T-cell (primary cell): ENCODE data around the gene DLG2. TPM values are rescaled to one million over a fixed set of nuclear protein-coding genes. Genes with fewer than 3 reads are reported as not detected.

Source experiments
- ATAC-seq, 4 experiments: fragments of 200-7000 bp in 3 of 4; fragments of 150-1000 bp in 1 of 4; cut with Tn5 transposase; replicated peaks in 1 of 4; 1 replicate in 3 of 4; 2 replicates in 1 of 4; pipeline ENCODE4 v1.10.0; 2021; ENCODE audit warnings: moderate library complexity in 3 of 4, mild to moderate bottlenecking in 2 of 4, moderate number of reproducible peaks in 1 of 4
- CTCF ChIA-PET, 2 donors: fragments of 300-600 bp; sonication (Branson Sonifier 250); formaldehyde crosslinking; loops; one replicate each; lab custom pipeline; 2022; ENCODE audit warnings: antibody characterized with exemption in 2 of 2; lab: Charles Lee
- POLR2A ChIA-PET, 2 donors: fragments of 300-600 bp; sonication (Branson Sonifier 250); formaldehyde crosslinking; loops; one replicate each; lab custom pipeline; 2022; ENCODE audit warnings: antibody characterized with exemption in 2 of 2; lab: Charles Lee
- DNase-seq, 35 experiments: peaks; one replicate each; pipeline versions ENCODE4 v3.0.0 to v3.0.0-alpha.2; 2013 to 2023
- H3K27ac ChIP-seq: one replicate; pipeline ENCODE4 v1.5.1; 2013; ENCODE audit warnings: low read length
- H3K27me3 ChIP-seq, 2 experiments: replicated peaks in 1 of 2; 1 replicate in 1 of 2; 2 replicates in 1 of 2; pipeline versions ENCODE4 v1.6.1 to v1.7.0; 2013; ENCODE audit warnings: low read length in 1 of 2, mixed read lengths in 1 of 2; ENCODE audit not compliant: control insufficient read depth in 2 of 2, insufficient read depth in 2 of 2; ENCODE audit errors: extremely low read depth in 1 of 2
- H3K36me3 ChIP-seq, 2 donors: 1 replicate in 1 of 2; 2 replicates in 1 of 2; pipeline versions ENCODE4 v1.6.1 to v1.7.0; 2013; ENCODE audit warnings: low read length in 1 of 2; ENCODE audit not compliant: control insufficient read depth in 2 of 2, insufficient read depth in 1 of 2; ENCODE audit errors: extremely low read depth in 1 of 2
- H3K4me1 ChIP-seq, 2 experiments: 1 replicate in 1 of 2; 2 replicates in 1 of 2; pipeline versions ENCODE4 v1.6.1 to v1.7.0; 2013; ENCODE audit warnings: low read length in 2 of 2, mixed read lengths in 1 of 2; ENCODE audit not compliant: insufficient read depth in 2 of 2, control insufficient read depth in 1 of 2; ENCODE audit errors: extremely low read depth in 1 of 2
- H3K4me3 ChIP-seq, 2 donors: 1 replicate in 1 of 2; 2 replicates in 1 of 2; pipeline versions ENCODE4 v1.5.1 to v1.7.0; 2013; ENCODE audit warnings: mild to moderate bottlenecking in 2 of 2, low read length in 1 of 2, moderate library complexity in 1 of 2; ENCODE audit not compliant: control insufficient read depth in 1 of 2; ENCODE audit errors: extremely low read depth in 1 of 2
- H3K9me3 ChIP-seq: 2 replicates; pipeline ENCODE4 v1.7.0; 2013
- H3K27ac Mint-ChIP-seq, 2 donors: one replicate each; pipeline ENCODE4 v1.8.0; 2020 to 2021; ENCODE audit warnings: mild to moderate bottlenecking in 2 of 2, mixed read lengths in 2 of 2
- H3K27me3 Mint-ChIP-seq, 2 donors: one replicate each; pipeline ENCODE4 v1.8.0; 2021 to 2022; ENCODE audit warnings: mixed read lengths in 2 of 2
- H3K36me3 Mint-ChIP-seq: one replicate; pipeline ENCODE4 v1.8.0; 2021; ENCODE audit warnings: mixed read lengths
- H3K4me1 Mint-ChIP-seq, 3 donors: one replicate each; pipeline ENCODE4 v1.8.0; 2020 to 2022; ENCODE audit warnings: mixed read lengths in 3 of 3, mild to moderate bottlenecking in 1 of 3
- H3K4me3 Mint-ChIP-seq, 3 donors: one replicate each; pipeline ENCODE4 v1.8.0; 2020 to 2022; ENCODE audit warnings: mild to moderate bottlenecking in 3 of 3, mixed read lengths in 3 of 3, moderate library complexity in 3 of 3
- H3K9me3 Mint-ChIP-seq, 3 donors: one replicate each; pipeline ENCODE4 v1.8.0; 2020 to 2022; ENCODE audit warnings: mixed read lengths in 3 of 3
- WGBS: methylation state at CpG from one replicate; pipeline ENCODE4 v1.1.5; 2013; ENCODE audit warnings: missing lambda C conversion rate; ENCODE audit not compliant: insufficient coverage; 5-methylcytosine and 5-hydroxymethylcytosine counted together
- total RNA-seq, 35 experiments: library from RNA in 6 of 35; stranded (reverse) in 6 of 35; fragments of 120-200 nt in 1 of 35; gene quantifications; one replicate each; pipeline versions ENCODE4 v1.2.1 to v1.2.4 and lab custom pipeline; 2013 to 2026

DLG2 gene
- total RNA-seq, 5 donors from 2014 or later (not counting 1 experiment from before 2014, with no cell fraction given): 2.3 to 4.1 (median 2.9) TPM

DNA sequence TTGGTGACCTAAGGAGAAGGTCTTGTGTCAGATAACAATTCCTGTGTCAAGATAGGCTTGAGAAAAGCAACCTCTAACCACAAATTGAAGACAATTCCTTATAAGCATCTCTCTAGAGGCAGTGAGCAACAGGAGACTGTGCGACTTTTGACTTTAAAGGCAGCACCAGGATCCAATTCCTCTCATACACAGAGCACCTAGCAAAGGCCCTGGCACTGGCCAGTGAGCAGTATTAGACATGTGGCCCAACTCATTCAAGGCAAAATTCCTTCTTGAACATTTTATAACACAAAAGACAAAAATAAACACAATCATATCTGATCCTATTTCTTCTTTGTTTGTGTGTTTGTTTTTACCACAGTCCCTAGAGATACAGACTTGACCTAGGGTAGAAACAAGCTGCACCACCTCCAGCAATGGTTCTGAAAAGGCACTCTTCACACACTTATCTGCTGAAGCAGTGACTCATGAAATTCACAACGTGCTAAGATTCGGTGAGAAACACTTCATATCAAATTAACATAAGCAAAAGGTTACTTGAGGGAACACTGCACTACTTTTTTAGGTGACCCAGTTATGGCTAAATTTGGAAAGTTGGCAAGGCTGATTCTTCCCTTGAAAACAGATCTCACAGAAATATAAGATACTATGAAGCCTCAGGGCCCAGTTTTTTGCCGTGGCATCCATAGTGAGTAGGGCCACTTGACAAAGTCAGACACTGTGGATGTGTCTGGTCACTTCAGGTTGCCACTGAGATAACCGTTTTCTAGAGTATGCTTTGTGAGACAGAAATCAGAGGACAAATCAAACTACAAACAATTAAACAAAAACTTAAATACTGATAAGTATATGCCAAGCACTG lies 1018.9 kb downstream of the DLG2 start:
- Mint-ChIP-seq H3K9me3 (peaks cover 4 to 16% (median 5%) of the 10 kb centered on the region in 3 donors), H3K27ac (no peak overlapping the region), H3K36me3 (no peaks in the 10 kb centered on the region), H3K4me3 (no peak overlapping the region), H3K4me1 (no peaks in the 10 kb centered on the region), H3K27me3 (peaks cover 0 to 4% of the 10 kb centered on the region in 2 donors)
- WGBS: 75% methylated on average over 1 of the region's 5 CpGs
- Histone ChIP-seq H3K4me3 (no peak overlapping the region), H3K4me1 (no peaks in the 10 kb centered on the region), H3K9me3 (no peaks in the 10 kb centered on the region), H3K27ac (no peak overlapping the region), H3K36me3 (no peaks in the 10 kb centered on the region), H3K27me3 (no peaks in the 10 kb centered on the region)
- ChIA-PET POLR2A (no interaction called here), CTCF (interaction anchor here in 1 of 2 donors (0.5 kb wide), 1 partner anchor 12 kb away, joined by 5 read pairs; no protein-coding TSS in a partner anchor)
- ATAC-seq: no peak
- DNase-seq: no peak

DNA sequence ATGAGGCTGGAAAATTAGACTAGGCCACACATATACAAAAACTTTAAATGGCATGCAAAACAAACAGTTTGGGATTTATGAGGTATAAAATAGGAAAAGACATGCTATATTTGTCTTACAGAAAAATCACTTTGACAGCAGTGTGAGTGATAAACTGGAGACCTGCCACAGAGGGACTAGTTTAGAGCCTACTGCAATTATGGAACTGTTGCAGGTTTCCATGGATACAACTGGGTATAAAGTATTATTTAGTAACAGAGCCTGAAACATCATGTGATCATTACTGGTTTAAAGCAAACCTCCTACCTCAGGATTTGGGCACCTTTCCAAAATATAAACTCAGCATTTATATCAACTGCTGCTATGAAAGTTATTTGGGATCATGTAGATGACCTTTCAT lies 1032.5 kb downstream of the DLG2 start:
- H3K4me1 ChIP-seq: no peaks in the 10 kb centered on the region
- Mint-ChIP-seq H3K27ac (no peak overlapping the region), H3K4me1 (no peaks in the 10 kb centered on the region), H3K9me3 (peaks cover 6 to 16% (median 15%) of the 10 kb centered on the region in 3 donors), H3K4me3 (no peak overlapping the region), H3K36me3 (no peaks in the 10 kb centered on the region), H3K27me3 (no peaks in the 10 kb centered on the region)
- POLR2A ChIA-PET: no interaction called here
- ATAC-seq: no peak
- no peaks in the 10 kb centered on the region for H3K27me3 ChIP-seq
- no peaks in the 10 kb centered on the region for H3K36me3 ChIP-seq
- H3K27ac ChIP-seq: no peak overlapping the region
- H3K9me3 ChIP-seq: no peaks in the 10 kb centered on the region
- CTCF ChIA-PET: no interaction called here
- no peak for DNase-seq
- no peak overlapping the region for H3K4me3 ChIP-seq

DNA sequence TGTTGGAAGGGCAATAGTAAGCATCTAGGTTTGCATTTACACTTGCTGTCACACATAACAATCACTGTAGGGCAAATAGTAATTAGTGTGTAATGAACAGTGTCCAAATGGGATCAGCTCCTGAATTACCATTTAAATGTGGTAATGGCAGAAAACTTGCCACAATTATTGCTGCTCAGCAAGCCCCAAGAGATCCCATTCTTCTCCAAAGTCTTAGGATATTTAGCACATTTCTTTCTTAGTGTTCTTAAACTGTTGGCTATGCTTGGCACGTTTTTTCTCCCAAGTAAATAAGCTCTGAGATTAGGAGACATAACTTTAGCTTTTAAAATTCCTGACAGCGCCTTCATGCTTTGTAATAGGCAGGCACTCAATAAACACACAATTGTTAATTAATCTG lies 1037.0 kb downstream of the DLG2 start:
- WGBS: 60% methylated on average over 1 of the region's 2 CpGs
- Histone ChIP-seq H3K4me1 (no peaks in the 10 kb centered on the region), H3K9me3 (no peaks in the 10 kb centered on the region), H3K36me3 (no peaks in the 10 kb centered on the region), H3K27ac (no peak overlapping the region), H3K4me3 (no peak overlapping the region), H3K27me3 (no peaks in the 10 kb centered on the region)
- Mint-ChIP-seq H3K36me3 (no peaks in the 10 kb centered on the region), H3K4me3 (no peak overlapping the region), H3K9me3 (peaks cover 5 to 17% (median 11%) of the 10 kb centered on the region in 3 donors), H3K4me1 (no peaks in the 10 kb centered on the region), H3K27me3 (peaks cover 0 to 3% of the 10 kb centered on the region in 2 donors), H3K27ac (no peak overlapping the region)
- ATAC-seq: no peak
- ChIA-PET POLR2A (no interaction called here), CTCF (no interaction called here)
- no peak for DNase-seq

DNA sequence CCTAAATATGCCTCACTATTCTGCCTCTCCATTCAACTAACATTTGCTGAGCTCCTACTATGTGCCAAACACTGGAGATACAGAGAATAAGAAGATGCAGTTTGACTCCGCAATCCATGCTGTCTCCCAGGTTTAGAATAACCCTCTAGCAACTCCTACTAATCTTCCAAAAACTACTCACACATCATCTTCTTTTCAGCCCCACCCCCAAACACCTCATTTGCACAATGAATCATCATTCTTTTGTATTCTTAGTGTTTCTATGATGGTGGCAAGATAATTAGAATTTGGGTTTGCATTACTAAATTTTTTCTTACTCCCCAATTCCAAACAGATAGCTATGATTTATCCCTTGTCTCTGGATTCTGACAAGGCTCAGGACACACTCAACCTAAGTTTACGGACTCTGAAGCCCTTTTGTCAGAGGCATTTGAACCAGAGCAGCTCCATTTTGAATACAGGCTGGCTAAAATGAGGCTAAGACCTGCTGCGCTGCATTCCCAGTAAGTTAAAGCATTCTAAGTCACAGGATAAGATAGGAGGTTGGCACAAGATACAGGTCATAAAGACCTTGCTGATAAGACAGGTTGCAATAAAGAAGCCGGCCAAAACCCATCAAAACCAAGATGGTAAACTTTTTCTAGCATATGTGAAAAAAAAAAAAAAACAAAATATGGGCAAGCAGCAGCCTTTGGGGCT lies 1038.9 kb downstream of the DLG2 start:
- H3K9me3 ChIP-seq: no peaks in the 10 kb centered on the region
- Mint-ChIP-seq H3K4me3 (no peak overlapping the region), H3K27me3 (peaks cover 0 to 3% of the 10 kb centered on the region in 2 donors), H3K4me1 (no peaks in the 10 kb centered on the region), H3K9me3 (peaks cover 3 to 17% (median 11%) of the 10 kb centered on the region in 3 donors), H3K27ac (no peak overlapping the region), H3K36me3 (no peaks in the 10 kb centered on the region)
- WGBS: 95% methylated on average over 3 of the region's 4 CpGs
- H3K4me1 ChIP-seq: no peaks in the 10 kb centered on the region
- no peak overlapping the region for H3K4me3 ChIP-seq
- ChIA-PET CTCF (no interaction called here), POLR2A (no interaction called here)
- H3K36me3 ChIP-seq: no peaks in the 10 kb centered on the region
- ATAC-seq: no peak
- no peak overlapping the region for H3K27ac ChIP-seq
- no peak for DNase-seq
- no peaks in the 10 kb centered on the region for H3K27me3 ChIP-seq

DNA sequence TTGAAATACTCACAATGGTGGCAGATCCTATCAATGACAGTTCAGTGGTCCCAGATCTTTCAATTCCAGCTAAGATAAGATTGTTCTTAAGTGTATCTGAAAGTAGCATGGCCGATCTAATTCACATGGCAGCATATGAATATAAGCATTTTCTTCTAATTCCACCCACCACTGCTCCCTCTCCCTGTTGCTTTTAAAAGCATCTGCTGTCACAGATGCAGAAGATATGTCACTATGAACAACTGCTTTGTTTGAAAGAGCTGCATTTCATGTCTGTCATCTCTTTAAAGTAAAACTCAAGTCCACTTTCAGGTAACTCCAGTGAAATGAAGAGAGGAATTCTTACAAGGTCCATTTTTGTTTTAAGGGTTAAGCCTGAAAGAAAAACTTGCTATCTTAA lies 1044.0 kb downstream of the DLG2 start:
- no peaks in the 10 kb centered on the region for H3K27me3 Mint-ChIP-seq
- CTCF ChIA-PET: no interaction called here
- no CpG with 5 or more reads among the region's 1 CpG for WGBS
- H3K4me1 Mint-ChIP-seq: no peaks in the 10 kb centered on the region
- H3K36me3 Mint-ChIP-seq: no peaks in the 10 kb centered on the region
- no peak overlapping the region for H3K4me3 Mint-ChIP-seq
- H3K9me3 Mint-ChIP-seq: peaks cover 0 to 8% (median 5%) of the 10 kb centered on the region in 3 donors
- ATAC-seq: no peak
- no peak overlapping the region for H3K27ac Mint-ChIP-seq
- Histone ChIP-seq H3K27me3 (no peaks in the 10 kb centered on the region), H3K4me3 (no peak overlapping the region), H3K9me3 (no peaks in the 10 kb centered on the region), H3K36me3 (no peaks in the 10 kb centered on the region), H3K27ac (no peak overlapping the region), H3K4me1 (no peaks in the 10 kb centered on the region)
- no peak for DNase-seq
- POLR2A ChIA-PET: no interaction called here

DNA sequence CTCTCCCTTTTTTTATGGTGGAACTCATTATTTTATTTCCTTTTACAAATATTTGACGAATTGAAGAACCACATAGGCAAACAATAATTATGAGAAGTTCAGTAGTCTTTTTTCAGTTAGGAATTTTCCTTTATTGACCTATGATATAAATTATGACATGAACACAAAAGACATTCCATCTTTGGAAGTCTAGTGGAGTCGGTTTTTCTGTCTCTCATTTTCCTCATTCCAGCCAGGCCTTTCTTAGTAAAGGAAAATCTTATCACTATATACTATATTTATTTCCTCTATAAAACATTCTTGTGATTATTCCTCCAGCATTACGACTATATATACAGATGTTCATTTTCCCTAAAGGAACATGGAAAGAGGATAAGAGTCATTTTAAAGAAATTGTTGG lies 1046.1 kb downstream of the DLG2 start:
- no CpG with 5 or more reads among the region's 3 CpGs for WGBS
- Mint-ChIP-seq H3K4me1 (no peaks in the 10 kb centered on the region), H3K27me3 (no peaks in the 10 kb centered on the region), H3K4me3 (no peak overlapping the region), H3K36me3 (no peaks in the 10 kb centered on the region), H3K9me3 (peaks cover 0 to 12% (median 10%) of the 10 kb centered on the region in 3 donors), H3K27ac (no peak overlapping the region)
- no peaks in the 10 kb centered on the region for H3K9me3 ChIP-seq
- CTCF ChIA-PET: no interaction called here
- no peaks in the 10 kb centered on the region for H3K27me3 ChIP-seq
- no peak overlapping the region for H3K4me3 ChIP-seq
- DNase-seq (no peak), ATAC-seq (no peak)
- no peak overlapping the region for H3K27ac ChIP-seq
- H3K36me3 ChIP-seq: no peaks in the 10 kb centered on the region
- POLR2A ChIA-PET: no interaction called here
- no peaks in the 10 kb centered on the region for H3K4me1 ChIP-seq
